ENCODE measurements around the gene BACH2.
A peak's percentile ranks its signal among the peaks of the same experiment; 100 is the strongest.

BACH2 gene

DNA sequence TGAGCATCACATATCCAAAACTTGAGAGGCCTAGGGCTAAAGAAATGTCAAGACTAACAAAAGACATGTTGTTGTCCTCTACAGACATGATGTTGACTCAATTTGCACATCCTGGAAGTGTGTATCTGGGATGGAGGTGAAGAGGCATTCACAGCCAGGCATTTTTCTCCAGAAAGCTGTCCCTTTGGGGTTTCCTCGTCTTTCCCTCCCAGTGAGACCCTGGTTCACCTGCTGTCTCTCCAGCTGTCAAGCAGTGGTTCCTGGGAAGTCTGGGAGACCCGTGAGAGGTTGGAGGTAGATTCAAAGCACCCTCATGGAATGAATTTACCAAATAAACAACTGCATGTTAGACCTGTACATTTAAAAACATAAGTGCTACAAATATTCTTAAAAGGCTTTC is 32.1 kb downstream of the BACH2 start:
- Histone ChIP-seq H3K4me1 (ENCODE audit: control insufficient read depth, low read length) (peaks cover 95% of the 10 kb centered on the region), H3K27ac (ENCODE audit: low read depth, low read length) (no peak overlapping the region)

DNA sequence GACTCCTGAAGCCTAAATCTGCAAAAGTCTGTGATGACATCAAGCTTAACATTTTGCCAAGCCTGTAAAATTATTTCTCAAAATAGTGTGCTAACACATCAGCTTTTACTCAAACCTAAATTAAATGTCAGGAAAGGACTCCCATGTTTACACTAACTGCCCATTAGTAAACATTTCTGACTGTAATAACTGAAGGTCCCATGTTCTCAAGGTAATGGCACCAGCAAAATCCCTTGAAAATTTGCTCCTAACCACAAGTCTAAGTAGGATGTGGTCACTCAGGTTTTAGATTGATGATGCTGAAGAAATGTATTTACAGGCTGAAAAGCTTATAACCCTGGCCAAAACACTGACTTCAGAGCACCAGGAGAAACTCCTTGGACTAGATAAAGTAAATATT is 33.0 kb downstream of the BACH2 start:
- Histone ChIP-seq H3K9me2 (replicated peaks; ENCODE audit: control insufficient read depth, low read length) (no peaks in the 10 kb centered on the region), H3K36me3 (ENCODE audit: control insufficient read depth, low read length) (peaks cover 100% of the 10 kb centered on the region), H3K4me3 (ENCODE audit: low read length) (no peak overlapping the region), H3K79me2 (ENCODE audit: control insufficient read depth, low read length) (peaks cover 100% of the 10 kb centered on the region), H3F3A (ENCODE audit: control insufficient read depth, insufficient read depth) (peaks cover 69% of the 10 kb centered on the region), H3K27ac (ENCODE audit: low read depth, low read length) (no peak overlapping the region), H3K4me2 (ENCODE audit: low read length) (no peak overlapping the region), H4K20me1 (ENCODE audit: control insufficient read depth, insufficient read depth, low read depth, low read length) (peaks cover 82% of the 10 kb centered on the region), H3K4me1 (ENCODE audit: control insufficient read depth, low read length) (peaks cover 95% of the 10 kb centered on the region), H3K9me3 (ENCODE audit: control insufficient read depth, insufficient read depth, low read length) (no peaks in the 10 kb centered on the region), H3K27me3 (ENCODE audit: control insufficient read depth, low read length) (no peaks in the 10 kb centered on the region)
- TF ChIP-seq EZH2phosphoT487 (IDR thresholded peaks at IDR 0.05; ENCODE audit: borderline replicate concordance, low read length) (no peak), CTCF (IDR thresholded peaks at IDR 0.05; ENCODE audit: low read depth, low read length, poor library complexity, severe bottlenecking) (no peak)

More for the DNA sequence above, 32.1 kb downstream of the BACH2 start:
- Histone ChIP-seq H3K9me2 (replicated peaks; ENCODE audit: control insufficient read depth, low read length) (no peaks in the 10 kb centered on the region), H3K79me2 (ENCODE audit: control insufficient read depth, low read length) (peaks cover 100% of the 10 kb centered on the region), H4K20me1 (ENCODE audit: control insufficient read depth, insufficient read depth, low read depth, low read length) (peaks cover 81% of the 10 kb centered on the region), H3K4me3 (ENCODE audit: low read length) (no peak overlapping the region), H3K36me3 (ENCODE audit: control insufficient read depth, low read length) (peaks cover 100% of the 10 kb centered on the region), H3K9me3 (ENCODE audit: control insufficient read depth, insufficient read depth, low read length) (no peaks in the 10 kb centered on the region), H3F3A (ENCODE audit: control insufficient read depth, insufficient read depth) (peaks cover 68% of the 10 kb centered on the region), H3K4me2 (ENCODE audit: low read length) (no peak overlapping the region), H3K27me3 (ENCODE audit: control insufficient read depth, low read length) (no peaks in the 10 kb centered on the region)
- TF ChIP-seq EZH2phosphoT487 (IDR thresholded peaks at IDR 0.05; ENCODE audit: borderline replicate concordance, low read length): no peak
- no peak for TF ChIP-seq CTCF (IDR thresholded peaks at IDR 0.05; ENCODE audit: low read depth, low read length, poor library complexity, severe bottlenecking)

DNA sequence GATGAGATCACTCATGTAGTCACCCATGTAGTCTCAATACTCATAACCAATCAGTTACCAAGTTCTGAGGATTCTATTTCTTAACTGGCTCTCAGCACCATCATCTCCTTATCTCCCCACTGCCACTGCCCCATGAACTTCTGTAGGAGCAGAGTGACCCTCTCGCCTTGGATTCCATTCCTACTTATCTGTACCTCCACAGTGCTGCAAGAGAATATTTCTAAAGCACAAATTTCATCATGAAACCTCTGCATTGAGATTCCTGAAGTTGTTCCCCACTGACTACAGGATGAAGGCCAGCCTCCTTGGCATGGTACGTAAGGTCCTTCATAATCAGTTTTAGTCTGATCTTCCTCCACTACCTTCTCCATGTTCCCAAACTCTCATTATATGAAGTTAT is 34.8 kb downstream of the BACH2 start:
- Histone ChIP-seq H3K4me3 (ENCODE audit: low read length) (no peak overlapping the region), H3K4me2 (ENCODE audit: low read length) (0 out of 2 replicates have a peak overlapping the region, but pooled peaks have one; percentile 6), H3K27me3 (ENCODE audit: control insufficient read depth, low read length) (no peaks in the 10 kb centered on the region), H3F3A (ENCODE audit: control insufficient read depth, insufficient read depth) (peaks cover 77% of the 10 kb centered on the region), H3K27ac (ENCODE audit: low read depth, low read length) (no peak overlapping the region), H3K36me3 (ENCODE audit: control insufficient read depth, low read length) (peaks cover 100% of the 10 kb centered on the region), H3K4me1 (ENCODE audit: control insufficient read depth, low read length) (peaks cover 97% of the 10 kb centered on the region), H4K20me1 (ENCODE audit: control insufficient read depth, insufficient read depth, low read depth, low read length) (peaks cover 76% of the 10 kb centered on the region), H3K9me3 (ENCODE audit: control insufficient read depth, insufficient read depth, low read length) (no peaks in the 10 kb centered on the region), H3K79me2 (ENCODE audit: control insufficient read depth, low read length) (peaks cover 100% of the 10 kb centered on the region), H3K9me2 (replicated peaks; ENCODE audit: control insufficient read depth, low read length) (no peaks in the 10 kb centered on the region)
- no peak for TF ChIP-seq EZH2phosphoT487 (IDR thresholded peaks at IDR 0.05; ENCODE audit: borderline replicate concordance, low read length)

DNA sequence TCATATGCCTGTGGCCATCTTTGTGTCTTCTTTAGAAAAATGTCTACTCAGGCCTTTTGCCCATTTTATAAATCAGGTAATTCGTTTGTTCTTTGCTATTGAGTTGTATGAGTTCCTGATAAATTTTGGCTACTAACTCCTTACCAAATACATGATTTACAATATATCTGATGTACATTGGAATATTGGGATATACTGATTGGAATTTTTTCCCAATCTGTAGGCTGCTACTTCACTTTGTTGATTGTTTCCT is 39.2 kb downstream of the BACH2 start:
- H3K9me2 ChIP-seq (replicated peaks; ENCODE audit: control insufficient read depth, low read length): no peaks in the 10 kb centered on the region
- H4K20me1 ChIP-seq (ENCODE audit: control insufficient read depth, insufficient read depth, low read depth, low read length): peaks cover 70% of the 10 kb centered on the region
- peaks cover 100% of the 10 kb centered on the region for H3K79me2 ChIP-seq (ENCODE audit: control insufficient read depth, low read length)
- no peak overlapping the region for H3K4me3 ChIP-seq (ENCODE audit: low read length)
- H3K27ac ChIP-seq (ENCODE audit: low read depth, low read length): peak overlapping the region; percentile 8; the same call in 1 of the 2 replicates
- H3K4me1 ChIP-seq (ENCODE audit: control insufficient read depth, low read length): peaks cover 94% of the 10 kb centered on the region
- no peaks in the 10 kb centered on the region for H3K9me3 ChIP-seq (ENCODE audit: control insufficient read depth, insufficient read depth, low read length)
- TF ChIP-seq EZH2phosphoT487 (IDR thresholded peaks at IDR 0.05; ENCODE audit: borderline replicate concordance, low read length): no peak
- TF ChIP-seq CTCF (IDR thresholded peaks at IDR 0.05; ENCODE audit: low read depth, low read length, poor library complexity, severe bottlenecking): no peak
- H3K27me3 ChIP-seq (ENCODE audit: control insufficient read depth, low read length): no peaks in the 10 kb centered on the region
- H3K36me3 ChIP-seq (ENCODE audit: control insufficient read depth, low read length): peaks cover 95% of the 10 kb centered on the region
- peaks cover 79% of the 10 kb centered on the region for H3F3A ChIP-seq (ENCODE audit: control insufficient read depth, insufficient read depth)
- H3K4me2 ChIP-seq (ENCODE audit: low read length): 0 out of 2 replicates have a peak overlapping the region, but pooled peaks have one; percentile 4
